CD4-positive, alpha-beta T cell treated with Interferon alpha-2 for 1 hour (primary cell): ENCODE measurements around the gene SYCP3.

Experiments
- DNase-seq, 2 donors: peaks; one replicate each; pipeline ENCODE4 v3.0.0-alpha.2; 2020 to 2022

The SYCP3 gene

GRCh38 chr12:101738920-101739665, at the start of gene SYCP3:
Gene SYCP3 (minus strand): TSS chr12:101739462. CDS start chr12:101737935, 1,527 bp downstream.
- no peak for DNase-seq

DNA sequence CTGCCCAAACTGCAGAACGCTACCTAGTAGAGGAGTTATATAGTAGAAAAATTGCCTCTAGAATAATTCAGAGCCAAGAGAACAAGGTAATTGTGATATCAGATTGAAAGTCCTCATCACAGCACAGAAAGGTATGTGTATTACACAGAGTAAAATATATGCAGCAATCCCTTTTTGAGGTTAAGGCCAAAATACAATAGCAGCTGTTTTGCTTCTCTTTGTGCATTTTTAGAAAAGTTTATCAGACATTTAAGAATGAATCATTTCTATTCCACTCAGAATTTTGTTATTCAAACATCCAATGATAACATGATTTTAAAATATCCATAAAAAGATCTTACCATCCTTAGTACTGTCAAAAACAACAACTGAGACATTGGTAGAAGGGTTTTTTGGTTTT, 46.4 kb upstream of the SYCP3 start:
- DNase-seq, result no peak

DNA sequence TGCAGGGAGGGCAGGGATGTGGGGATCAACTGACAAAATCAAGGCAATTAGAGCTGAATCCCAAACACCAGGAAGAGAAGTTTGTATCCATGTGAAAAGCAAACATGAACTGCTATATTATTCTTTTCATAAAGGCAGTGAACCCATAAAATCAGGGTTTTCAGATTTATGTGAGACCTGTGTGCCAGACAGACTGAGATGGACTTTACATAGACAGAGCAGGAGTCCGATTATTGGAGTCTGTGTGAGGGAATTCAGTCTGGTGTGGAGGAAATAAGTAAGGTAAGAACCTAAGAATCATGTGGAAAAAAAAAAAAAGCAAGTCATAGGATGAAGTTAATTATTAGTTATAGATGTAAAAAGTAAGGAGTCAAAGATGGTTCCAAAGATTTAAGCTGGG, 45.1 kb upstream of the SYCP3 start:
- DNase-seq, result no peak

DNA sequence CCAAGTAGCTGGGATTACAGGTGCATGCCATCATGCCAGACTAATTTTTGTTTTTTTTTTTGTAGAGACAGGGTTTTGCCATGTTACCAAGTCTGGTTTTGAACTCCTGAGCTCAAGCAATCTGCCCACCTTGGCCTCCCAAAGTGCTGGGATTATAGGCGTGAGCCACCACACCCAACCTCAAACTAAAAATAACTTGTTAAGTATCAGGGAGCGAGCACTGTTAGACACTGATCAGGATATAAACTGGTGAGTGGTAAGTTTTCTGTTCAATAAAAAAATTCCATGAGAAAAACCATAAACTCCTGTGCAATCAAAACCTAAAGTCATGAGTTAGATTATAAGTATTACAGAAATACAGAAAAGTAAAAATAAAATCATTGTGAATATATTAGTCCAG, 44.6 kb upstream of the SYCP3 start:
- no peak for DNase-seq

DNA sequence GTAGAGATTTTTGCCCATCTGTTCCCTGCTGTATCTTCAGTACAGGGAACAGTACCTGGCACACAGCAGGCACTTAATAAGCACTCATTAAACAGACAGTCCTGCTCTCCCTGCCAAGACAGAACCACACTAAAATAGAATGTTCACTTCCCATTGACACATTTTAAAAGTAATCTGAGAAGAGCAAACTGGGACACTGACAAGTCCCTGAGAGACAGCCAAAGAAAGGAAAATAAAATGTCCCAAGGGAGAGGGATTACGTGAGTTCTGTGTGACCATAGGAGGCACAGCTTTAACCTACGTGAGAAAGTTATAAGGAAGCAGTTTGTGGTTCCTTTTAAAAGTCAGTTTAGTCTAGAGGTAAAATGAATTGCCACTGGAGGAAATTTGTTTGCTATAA, 43.9 kb upstream of the SYCP3 start:
- DNase-seq, result no peak

GRCh38 chr12:101782273-101782731, 43.0 kb upstream of the SYCP3 start:
- no peak for DNase-seq

DNA sequence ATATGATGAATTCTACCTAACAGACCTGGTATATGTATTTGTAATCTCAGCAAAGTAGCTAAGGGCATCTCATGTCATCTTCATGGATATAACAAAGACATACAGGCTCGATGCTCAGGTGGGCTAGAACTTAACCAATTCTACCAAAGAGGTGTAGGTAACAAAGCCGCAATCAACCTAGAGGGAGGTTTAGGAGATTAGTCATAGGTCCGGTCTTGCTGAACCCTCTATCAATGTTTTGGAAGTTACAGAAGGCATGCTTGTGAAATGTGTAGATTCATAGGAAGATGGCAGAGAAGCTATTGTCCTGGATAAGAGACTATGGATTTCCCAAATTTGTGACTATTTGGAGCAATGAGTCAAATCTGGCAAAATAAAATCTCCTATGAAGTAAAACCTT, 42.6 kb upstream of the SYCP3 start:
- DNase-seq, result no peak

DNA sequence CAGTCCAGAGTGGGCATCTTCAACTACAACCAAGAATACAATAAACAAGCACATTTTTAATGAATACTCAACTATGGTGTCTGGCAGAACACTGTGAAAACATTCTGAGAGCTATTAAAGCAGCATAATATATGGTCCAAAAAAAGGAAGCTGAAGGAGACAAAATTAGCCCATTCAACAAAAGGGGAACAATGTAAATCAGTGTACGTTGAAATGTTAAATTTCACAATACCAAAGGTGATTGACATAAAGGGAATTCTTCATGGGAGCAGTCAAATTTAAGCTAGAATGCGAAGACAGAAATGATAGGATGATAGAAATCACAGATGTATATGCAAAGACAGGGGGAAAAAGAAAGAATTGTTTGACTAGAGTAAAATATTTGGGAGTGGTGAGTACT, 41.3 kb upstream of the SYCP3 start:
- DNase-seq, result no peak

DNA sequence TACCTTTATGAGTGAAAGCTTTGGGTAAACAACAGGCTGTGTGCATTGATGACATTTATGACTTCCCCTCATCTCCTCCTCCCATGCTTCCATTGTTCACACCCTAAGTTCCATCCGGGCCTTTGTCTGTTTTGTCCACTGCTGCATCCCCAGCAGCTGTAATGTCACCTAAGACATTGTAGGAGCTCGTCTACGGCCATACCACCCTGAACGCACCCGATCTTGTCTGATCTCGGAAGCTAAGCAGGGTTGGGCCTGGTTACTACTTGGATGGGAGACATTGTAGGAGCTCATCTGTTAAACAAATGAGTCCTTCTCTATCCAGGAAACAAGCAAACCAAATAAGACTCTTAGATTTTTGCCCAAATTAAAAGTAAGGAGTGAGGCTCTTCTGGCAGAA, 40.4 kb upstream of the SYCP3 start:
- no peak for DNase-seq

DNA sequence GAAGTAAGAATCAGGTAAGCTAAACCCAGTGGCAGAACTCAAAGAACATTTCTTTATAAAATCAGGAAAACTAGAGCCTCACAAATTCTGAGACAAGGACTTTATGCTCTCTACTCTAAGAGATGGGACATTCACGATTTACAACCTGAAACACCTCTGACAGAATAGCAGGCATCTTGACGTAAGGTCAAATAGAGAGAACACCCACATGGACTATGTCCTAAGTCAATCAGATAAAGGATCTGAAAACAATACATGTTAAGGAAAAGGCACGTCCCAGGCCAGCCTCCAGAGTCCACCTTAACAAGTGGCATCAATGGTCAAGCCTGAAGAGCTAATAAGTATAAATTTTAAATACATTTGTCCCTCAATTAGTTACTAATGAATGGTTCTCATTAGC, 39.9 kb upstream of the SYCP3 start:
- DNase-seq, result no peak

DNA sequence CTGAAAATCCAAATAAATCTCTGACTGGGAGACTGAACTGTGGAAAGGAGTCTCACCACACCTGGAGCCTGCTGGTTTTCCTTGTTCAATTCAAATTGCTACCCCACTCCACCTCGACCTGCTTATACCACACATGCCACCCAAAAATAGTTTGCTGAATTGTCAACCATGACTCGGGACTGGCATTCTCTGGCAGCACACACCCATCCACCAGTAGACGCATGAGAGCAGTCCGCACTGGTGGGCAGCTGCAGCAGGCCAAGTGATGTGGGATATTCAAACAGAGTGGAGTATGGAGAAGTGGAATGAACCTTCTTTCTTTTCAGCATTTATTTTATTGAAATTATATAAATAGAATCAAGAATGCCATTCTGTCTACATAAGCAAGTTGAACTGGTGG, 38.7 kb upstream of the SYCP3 start:
- DNase-seq, result no peak

DNA sequence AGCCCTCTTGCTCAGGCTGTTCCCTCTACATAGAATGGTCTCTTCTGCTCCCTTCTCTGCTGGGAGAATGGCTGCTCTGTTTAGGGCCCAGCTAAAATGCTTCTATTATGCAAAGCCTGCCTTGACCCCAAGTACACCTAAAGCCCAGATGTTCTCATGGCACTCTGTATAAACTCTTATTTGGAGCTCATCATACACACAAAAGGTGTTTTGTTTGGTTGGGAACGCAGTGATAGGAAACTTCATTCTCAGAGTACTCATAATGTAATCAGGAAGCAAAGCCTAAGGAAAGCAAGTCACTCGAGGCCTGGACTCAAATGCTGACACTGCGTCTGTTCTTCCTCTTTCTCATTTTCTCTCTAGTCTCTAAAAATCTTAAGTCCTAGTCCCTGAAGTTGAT, 38.2 kb upstream of the SYCP3 start:
- no peak for DNase-seq

DNA sequence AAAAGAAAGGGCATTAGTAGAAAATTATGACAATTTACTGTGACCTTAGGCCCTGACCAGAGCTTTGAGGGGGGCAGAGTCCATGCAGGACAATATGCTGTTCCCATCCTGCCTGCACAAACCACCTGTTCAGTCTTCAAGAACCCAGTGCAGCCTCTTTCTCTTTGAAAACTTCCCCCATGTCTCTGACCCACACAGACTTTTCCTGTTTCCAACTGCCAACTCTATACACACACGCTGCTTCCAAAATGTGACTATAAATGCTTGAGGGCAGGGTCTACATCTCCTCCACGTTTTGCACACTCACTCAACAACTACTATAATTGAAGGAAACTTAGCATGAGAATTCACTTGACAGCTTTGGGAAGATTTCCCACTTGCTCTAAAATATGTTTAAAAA, 36.6 kb upstream of the SYCP3 start:
- no peak for DNase-seq

GRCh38 chr12:101773650-101774162, 34.4 kb upstream of the SYCP3 start:
- peak; percentile 72 to 80 for DNase-seq

- DNase-seq, result no peak
Measured at GRCh38 chr12:101772012-101772775, 32.9 kb upstream of the SYCP3 start.

DNA sequence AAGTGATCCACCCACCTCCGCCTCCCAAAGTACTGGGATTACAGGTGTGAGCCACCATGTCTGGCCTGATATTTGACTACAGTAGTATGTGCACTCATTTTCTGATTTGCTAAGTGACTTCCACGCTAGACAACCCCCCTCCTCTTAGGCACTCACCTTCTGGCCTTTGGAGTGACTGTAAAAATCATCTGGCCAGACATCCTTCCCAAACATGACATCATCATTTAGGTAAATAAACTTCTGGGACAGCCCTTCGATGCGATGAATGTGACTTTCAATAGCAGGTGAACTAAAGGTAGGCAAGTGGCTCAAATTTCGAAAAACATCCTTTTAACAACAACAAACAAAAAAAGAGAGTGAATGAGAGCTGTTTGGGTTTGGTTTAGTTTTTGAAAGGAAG, 30.6 kb upstream of the SYCP3 start:
- DNase-seq, result no peak

DNA sequence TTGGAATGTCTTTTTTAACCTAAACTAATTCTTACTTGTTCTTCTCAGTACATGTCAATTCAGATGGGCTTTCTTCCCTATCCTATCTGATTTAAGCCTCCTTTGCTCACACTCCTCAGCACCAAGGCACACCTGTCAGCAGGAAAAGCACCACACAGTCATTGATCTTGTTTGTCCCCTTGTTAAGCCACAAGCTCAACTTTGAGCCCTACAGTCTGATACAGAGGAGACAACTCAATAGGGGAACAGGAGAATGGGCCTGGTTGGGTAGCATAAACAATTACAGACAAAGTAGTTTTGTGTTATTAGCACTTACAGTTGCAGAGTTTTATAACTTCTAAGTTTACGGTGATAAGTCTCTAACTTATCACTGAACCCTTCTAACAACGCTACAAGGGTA, 29.5 kb upstream of the SYCP3 start:
- no peak for DNase-seq

DNA sequence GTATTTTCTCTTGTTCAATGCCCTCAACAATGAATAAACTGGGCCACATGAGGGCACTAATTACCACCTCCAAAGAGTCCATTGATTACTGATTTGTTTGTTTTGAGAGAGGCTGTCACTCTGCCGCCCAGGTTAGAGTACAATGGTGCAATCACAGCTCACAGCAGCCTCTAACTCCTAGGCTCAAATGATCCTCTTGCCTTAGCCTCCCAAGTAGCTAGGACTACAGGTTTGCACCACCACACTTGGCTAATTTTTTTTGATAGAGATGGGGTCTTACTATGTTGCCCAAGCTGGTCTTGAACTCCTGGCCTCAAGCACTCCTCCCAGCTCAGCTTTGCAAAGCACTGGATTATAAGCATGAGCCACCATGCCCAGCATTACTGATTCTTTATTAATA, 28.3 kb upstream of the SYCP3 start:
- no peak for DNase-seq

DNA sequence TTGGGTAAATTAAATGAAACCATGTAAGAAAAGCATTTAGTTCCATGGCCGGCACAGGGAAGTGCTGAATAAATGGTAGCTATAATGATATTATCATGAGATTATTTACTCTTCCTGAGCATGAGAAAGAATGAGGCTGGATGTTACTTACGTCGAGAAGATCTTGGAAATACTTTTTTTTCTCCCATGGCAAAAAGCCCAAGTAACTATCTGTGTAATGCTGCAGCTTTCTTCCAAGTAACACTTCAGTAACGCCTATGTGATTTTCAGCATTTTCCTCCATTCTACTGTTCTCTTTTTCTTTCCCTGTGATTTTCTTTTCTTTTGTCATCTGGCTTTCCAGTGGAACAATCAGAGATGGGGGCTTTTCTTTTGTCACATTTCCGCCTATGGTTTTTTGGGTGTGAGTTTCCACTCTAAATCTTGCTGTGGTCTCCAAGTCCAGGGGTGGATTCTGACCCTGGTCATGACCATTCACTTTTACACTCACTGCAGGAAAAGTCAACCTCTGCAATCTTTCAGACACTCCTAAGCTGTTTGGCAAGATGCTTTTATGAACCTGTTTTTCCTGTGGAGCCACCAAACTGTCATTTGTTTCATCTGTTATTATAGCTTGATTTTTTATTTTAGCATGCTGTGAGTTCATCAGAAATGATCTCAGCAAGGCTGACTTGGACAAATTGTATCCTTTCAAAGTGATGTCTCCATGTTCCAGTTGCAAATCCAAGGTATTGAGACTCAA, 25.0 kb upstream of the SYCP3 start:
- no peak for DNase-seq

- no peak for DNase-seq
Measured at GRCh38 chr12:101763246-101763931, 24.1 kb upstream of the SYCP3 start.

DNA sequence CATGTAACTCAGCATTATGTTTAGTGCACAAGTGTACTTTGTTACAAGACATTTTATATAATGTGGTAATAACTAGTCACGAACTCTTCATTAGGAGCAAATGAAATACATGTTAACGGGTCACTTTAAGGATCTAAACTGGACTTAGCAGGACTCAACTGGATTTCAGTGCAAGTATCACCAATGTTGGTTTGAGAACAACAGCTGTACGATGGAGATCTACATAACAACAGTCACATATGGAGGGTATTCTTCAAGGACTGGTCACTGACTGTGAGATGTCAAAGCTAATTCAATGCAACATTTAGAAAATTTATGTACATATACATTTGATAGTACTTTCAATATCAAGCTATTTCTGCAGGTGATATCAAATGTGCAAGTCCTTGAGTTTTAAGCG, 22.5 kb upstream of the SYCP3 start:
- no peak for DNase-seq

DNA sequence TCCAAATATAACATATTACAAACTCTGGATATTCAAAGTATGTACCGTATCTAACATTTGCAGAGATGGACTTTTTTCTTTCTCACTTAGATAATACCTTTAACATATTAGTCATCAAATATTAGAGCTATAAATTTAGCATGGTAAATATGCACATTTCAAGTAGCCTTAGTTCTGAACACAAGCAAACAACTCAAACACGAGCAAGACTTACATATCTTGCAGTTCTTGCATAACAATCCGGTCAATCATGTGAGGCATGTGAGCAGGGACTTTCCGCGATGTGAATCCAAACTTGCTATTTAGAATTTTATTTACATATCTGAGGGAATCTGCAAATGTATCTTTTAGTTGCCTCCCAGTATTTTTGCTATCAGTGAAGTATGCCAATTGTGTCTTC, 22.1 kb upstream of the SYCP3 start:
- DNase-seq, result no peak
